Upper lobe of left lung (tissue), 4 donors: ENCODE results near the gene MAGI3.

Source experiments
- EP300 ChIP-seq, 4 donors: sonication (generic); formaldehyde crosslinking; IDR thresholded peaks; one replicate each; pipeline ENCODE4 v1.5.1; 2017; ENCODE audit warnings: antibody characterized with exemption in 4 of 4, control low read depth in 2 of 4
- POLR2A ChIP-seq, 4 donors: fragments of 450-650 bp; IDR thresholded peaks; one replicate each; pipeline ENCODE4 v1.5.1; 2016 to 2017; ENCODE audit warnings: antibody characterized with exemption in 4 of 4, mild to moderate bottlenecking in 2 of 4
- POLR2AphosphoS5 ChIP-seq, 2 donors: sonication (generic); formaldehyde crosslinking; IDR thresholded peaks; one replicate each; pipeline ENCODE4 v1.5.1; 2017; ENCODE audit warnings: antibody characterized with exemption in 2 of 2
- TF ChIP-seq, protein P1 (sequence below), 6 experiments: fragments of 450-650 bp in 4 of 6; fragments of 200-600 bp in 2 of 6; sonication (generic) in 2 of 6; IDR thresholded peaks; one replicate each; pipeline ENCODE4 v1.5.1; 2016 to 2019; ENCODE audit warnings: antibody characterized with exemption in 6 of 6

DNA sequence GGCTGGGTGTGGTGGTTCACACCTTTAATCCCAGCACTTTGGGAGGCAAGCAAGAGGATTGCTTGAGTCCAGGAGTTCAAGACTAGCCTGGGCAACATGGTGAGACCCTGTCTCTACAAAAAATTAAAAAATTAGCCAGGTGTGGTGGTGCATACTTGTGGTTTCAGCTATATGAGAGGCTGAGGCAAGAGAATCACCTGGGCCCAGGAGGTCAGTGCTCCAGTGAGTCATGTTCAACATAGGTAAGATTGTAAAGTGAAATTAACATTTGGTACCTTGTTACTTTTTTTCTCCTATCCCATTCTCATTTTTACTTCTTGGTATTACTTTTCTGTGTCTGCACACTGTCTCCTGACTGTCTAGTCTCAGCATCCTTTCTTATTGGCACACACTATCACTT lies 19.0 kb downstream of the MAGI3 start:
- TF ChIP-seq POLR2A (IDR thresholded peaks at IDR 0.05) (no peak), POLR2AphosphoS5 (IDR thresholded peaks at IDR 0.05) (no peak), EP300 (IDR thresholded peaks at IDR 0.05) (no peak)
- TF ChIP-seq, protein P1, sequence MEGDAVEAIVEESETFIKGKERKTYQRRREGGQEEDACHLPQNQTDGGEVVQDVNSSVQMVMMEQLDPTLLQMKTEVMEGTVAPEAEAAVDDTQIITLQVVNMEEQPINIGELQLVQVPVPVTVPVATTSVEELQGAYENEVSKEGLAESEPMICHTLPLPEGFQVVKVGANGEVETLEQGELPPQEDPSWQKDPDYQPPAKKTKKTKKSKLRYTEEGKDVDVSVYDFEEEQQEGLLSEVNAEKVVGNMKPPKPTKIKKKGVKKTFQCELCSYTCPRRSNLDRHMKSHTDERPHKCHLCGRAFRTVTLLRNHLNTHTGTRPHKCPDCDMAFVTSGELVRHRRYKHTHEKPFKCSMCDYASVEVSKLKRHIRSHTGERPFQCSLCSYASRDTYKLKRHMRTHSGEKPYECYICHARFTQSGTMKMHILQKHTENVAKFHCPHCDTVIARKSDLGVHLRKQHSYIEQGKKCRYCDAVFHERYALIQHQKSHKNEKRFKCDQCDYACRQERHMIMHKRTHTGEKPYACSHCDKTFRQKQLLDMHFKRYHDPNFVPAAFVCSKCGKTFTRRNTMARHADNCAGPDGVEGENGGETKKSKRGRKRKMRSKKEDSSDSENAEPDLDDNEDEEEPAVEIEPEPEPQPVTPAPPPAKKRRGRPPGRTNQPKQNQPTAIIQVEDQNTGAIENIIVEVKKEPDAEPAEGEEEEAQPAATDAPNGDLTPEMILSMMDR (IDR thresholded peaks at IDR 0.05), result no peak
